ENCODE results near the gene GPRC5D.

Gene GPRC5D

GRCh38 chr12:12933742-12934141 lies 18.2 kb downstream of the GPRC5D start:
- DNase-seq, result no peak

GRCh38 chr12:12930633-12931219 lies 21.2 kb downstream of the GPRC5D start:
- no peak for DNase-seq

GRCh38 chr12:12929696-12930095 lies 22.3 kb downstream of the GPRC5D start:
- no peak for DNase-seq

GRCh38 chr12:12927211-12928079 lies 24.5 kb downstream of the GPRC5D start:
- peak; percentile 37 for DNase-seq

DNA sequence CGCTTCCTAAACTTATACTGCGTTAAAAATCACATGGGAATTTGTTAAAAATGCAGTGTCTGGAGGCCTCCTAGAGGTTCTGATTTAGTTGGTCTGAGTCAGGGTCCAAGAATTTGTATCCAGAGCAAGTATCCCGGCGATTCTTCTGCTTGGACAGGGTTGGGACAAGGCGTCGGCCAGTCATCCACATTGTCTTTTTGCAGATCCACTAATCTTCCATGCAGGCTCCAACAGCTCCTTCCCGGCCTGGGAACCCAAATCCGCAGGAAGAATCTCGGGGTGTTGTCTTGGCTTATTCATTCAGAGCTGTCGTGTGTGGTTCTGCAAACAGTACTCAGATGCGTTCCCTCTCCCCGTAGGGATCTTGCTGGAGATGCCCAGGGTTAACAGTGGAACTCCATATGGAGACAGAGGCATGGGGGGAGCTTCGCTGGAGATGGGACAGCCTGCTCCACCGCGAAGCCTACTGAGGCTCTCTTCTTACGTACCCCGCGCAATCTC lies 25.3 kb downstream of the GPRC5D start:
- no peak for DNase-seq

DNA sequence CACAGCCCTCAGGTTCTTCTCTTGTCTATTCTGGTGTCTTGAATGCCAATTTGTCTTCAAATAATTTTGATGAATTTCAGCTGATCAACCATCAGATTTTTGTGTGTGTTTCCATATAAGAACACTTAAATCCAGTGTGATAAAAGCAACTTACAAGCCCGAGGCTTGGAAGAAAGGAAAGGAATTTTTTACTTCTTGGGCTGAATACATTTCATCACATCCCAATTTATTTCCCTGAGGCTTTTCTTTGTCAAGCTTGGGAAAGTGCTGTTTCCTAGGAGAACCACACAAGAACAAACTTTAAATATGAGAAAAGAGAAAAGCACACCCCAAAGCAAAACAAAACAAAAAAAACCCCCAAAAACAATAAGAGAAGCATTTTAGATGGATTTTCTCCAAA lies 26.6 kb downstream of the GPRC5D start:
- DNase-seq, result no peak

DNA sequence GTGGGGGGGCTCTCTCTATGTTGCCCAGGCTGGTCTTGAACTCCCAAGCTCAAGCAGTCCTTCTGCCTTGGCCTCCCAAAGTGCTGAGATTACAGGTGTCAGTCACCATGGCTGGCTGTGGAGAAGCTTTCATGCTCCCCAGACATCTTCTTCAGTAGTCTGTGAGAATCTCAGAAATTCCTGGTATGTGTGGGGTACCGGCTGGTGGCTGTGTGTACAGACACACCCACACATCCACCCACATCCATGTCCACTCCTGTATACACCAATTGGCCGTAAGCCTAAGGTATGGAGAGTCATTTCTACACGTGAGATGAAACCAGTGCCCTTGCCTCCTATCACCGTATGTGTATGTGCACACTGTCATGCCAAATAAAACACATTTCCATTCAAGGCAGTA lies 27.8 kb downstream of the GPRC5D start:
- no peak for DNase-seq

GRCh38 chr12:12922978-12923377 lies 29.0 kb downstream of the GPRC5D start:
- DNase-seq, result no peak

DNA sequence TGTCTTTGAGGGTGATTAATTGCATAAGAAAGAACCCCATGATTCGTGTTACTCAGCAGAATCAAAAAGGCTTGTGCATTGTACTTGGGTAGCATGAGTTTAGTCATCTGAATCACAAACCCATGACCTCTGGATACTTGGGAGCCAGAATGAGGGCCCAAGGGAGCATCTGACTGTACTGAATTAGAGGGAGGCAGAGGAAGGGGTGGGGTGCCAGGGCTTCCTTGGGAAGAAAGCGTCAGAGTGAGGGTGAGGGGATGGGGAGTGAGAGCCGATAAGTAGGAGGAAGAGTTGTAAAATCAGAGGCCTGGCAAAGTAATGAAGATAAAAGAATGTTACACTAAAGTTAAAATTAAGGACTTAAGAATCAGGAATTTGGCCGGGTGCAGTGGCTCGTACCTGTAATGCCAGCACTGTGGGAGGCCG lies 29.8 kb downstream of the GPRC5D start:
- DNase-seq, result no peak

DNA sequence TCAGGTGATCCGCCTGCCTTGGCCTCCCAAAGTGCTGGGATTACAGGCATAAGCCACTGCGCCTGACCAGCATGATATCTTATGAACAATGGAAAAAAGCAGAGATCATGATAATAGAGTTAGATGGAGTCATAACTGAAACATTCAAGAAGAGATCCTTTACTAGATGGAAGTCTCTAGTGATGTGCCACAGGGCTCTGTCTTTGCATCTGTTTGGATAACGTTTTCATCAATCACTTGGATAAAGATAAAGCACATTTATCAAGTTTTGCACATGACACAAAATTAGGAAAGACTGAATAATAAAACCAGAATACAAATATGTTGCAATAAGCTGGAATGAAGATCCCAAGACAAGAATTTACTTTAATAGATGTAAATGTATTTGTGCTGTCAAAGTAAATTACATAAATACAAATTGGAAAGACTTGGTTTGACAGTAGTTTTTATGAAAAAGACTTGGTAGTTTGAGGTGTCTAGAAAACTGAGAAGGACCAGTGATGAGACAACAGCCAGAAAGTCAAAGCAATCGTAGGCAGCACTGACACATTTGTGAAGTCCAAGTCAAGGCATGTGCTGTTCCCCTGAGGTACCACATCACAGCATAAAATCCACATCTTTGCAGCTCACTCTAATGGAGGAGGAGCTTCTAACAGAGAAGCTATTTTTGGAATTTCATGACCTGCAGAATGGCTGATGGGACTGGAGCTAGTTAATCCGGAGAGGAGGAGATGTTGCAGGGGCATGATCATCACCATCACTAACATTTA lies 32.1 kb downstream of the GPRC5D start:
- no peak for DNase-seq

GRCh38 chr12:12918781-12919389 lies 33.1 kb downstream of the GPRC5D start:
- DNase-seq, result no peak

DNA sequence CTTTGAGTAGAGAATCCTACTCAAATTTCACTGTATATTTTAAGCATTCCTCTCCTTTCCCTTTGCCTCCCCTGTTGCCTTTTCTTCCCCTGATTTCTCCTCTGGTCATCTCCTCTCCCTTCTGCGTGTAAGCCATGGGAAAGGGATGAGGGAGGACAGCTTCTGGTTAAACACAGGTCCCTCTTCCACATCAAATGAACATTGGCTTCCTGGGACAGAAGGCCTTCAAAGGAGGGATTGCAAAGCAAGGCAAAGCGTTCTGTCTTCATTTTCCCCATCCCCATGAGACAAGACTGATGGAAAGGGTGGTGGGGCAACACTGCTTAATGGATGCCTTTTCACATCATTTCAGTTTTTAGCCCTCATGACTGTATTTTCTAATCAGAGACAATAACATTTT lies 34.5 kb downstream of the GPRC5D start:
- DNase-seq, result no peak

- peak; percentile 51 for DNase-seq
Measured at GRCh38 chr12:12916135-12916944, 35.6 kb downstream of the GPRC5D start.

- DNase-seq, result no peak
Measured at GRCh38 chr12:12915656-12916055, 36.3 kb downstream of the GPRC5D start.

DNA sequence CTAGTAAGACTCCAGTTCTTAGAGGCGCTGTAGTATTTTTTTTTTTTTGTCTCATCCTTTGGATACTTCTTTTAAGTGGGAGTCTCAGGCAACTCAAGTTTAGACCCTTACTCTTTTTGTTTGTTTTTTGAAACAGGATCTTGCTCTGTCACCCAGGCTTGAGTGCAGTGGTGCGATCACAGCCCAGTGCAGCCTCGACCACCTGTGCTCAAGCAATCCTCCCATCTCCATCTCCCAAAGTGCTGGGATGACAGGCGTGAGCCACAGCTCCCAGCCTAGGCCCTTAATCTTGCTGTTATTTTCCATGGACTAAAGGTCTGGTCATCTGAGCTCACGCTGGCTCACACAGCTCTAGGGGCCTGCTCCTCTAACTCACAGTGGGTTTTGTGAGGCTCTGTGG lies 39.3 kb downstream of the GPRC5D start:
- no peak for DNase-seq

GRCh38 chr12:12909995-12910420 lies 42.0 kb downstream of the GPRC5D start:
- DNase-seq, result no peak

DNA sequence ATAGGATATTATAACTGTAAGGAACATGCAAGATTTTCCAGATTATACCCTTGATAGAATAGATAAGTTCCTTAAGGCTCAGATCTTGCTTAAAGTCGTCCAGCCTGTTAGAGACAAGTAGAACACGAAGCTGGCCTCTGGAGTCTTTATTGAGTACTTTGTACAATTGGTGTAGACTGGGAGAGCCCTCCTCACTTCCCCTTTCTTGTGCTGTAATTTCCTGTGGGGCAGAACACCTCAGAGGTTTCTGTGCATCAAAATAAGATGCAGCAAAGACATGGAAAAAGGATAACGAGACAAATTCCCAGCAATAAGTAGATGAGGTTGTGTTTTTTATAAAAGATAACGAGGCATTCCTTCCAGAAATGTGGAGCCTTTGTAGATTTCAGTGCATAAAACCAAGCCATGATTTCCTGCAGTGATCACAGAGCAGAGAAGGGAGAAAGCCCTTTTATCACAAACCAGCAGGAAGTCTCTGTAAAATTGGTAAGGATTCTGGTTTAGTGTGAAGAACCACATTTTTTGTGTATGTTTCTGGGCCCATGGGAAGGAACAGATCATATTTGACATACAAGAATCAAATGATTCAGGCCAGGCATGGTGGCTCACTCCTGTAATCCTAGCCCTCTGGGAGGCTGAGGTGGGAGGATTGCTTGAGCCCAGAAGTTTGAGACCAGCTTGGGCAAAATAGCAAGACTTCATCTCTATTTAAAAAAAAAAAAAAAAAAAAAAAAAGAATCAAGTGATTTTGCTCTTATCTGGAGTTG lies 42.6 kb downstream of the GPRC5D start:
- DNase-seq, result no peak

- no peak for DNase-seq
Measured at GRCh38 chr12:12908711-12909110, 43.3 kb downstream of the GPRC5D start.

GRCh38 chr12:12908252-12908651 lies 43.7 kb downstream of the GPRC5D start:
- no peak for DNase-seq

- no peak for DNase-seq
Measured at GRCh38 chr12:12907552-12907951, 44.4 kb downstream of the GPRC5D start.
